NCI-H774 (cell line): ENCODE data around the gene SMURF1.
"Not testable (repeated sequence)": the region's sequence is repeated elsewhere in the genome, so short reads cannot be mapped to it uniquely, and the experiment has no call there.

Experiments
- DNase-seq: peaks from one replicate; lab custom pipeline; 2025; lab: John Stamatoyannopoulos, UW

The SMURF1 gene

DNA sequence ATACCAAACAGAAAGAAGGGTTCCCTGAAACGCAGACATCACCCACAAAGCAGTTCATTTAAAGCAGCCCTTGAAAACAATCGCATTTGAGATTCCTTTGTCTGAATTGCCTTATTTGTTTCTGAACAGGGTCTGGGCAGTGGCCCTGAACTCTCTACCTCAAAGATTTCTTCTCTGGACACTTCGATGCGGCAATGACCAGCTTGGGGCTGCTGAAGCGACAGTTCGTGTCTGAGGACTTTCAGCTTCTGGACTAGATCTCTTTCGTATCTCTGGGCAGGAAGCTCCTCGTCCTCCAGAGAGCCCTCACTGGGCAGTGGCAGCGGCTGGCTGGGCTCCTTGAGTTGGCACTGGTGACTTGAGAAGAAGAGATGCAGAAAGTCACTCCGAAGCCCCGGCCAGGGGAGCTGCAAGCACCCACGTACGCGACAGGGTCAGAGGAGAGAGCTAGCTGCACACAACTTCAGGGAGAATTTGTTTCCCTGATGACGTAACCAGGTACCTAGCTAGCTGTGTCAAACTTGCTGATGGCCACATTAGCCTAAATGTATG, 96.3 kb downstream of the SMURF1 start:
- no peak for DNase-seq

DNA sequence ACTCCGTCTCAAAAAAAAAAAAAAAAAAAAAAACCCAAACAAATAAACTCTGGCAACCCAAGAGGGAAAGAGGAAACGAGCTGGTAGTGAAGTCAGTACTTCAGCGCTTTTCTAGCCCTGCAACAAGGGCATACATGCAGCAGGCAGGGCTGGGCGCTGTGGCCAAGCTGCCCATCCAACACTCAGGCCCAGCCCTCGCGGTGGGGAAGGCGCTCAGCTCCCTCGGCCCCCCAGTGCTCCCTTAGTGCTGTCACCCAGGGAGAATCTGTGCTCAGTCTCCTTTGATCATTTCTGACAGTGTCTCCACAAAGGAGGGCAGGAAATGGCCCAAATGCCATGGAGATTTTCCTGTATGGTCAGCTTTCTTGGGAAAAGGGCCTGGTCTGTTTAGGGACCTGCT, 97.2 kb downstream of the SMURF1 start:
- no peak for DNase-seq

DNA sequence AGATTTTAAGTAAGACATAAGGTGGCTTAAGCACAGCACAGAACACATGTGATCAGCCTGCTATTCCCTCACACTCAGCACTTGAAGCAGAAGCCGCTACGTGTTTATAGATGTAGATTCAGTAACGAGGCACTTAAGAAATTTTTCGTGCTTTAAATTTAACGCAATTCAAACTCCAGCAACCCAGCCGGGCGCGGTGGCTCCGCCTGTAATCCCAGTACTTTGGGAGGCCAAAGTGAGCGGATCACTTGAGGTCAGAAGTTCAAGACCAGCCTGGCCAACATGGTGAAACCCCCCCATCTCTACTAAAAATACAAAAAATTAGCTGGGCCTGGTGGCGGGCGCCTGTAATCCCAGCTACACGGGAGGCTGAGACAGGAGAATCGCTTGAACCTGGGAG, 97.6 kb downstream of the SMURF1 start:
- not testable (repeated sequence) for DNase-seq

DNA sequence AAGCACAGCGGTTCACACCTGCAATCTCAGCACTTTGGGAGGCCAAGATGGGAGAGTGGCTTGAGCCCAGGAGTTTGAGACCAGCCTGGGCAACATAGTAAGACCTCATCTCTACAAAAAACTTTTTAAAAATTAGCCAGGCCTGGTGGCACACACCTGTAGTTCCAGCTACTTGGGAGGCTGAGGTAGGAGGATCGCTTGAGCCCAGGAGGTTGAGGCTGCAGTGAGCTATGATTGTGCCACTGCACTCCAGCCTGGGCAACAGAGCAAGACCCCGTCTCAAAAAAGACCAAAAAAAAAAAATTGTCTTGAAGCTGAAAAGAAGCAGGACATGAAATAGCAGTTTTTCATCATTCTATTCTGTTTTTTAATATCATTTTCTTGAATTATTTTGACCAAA, 99.0 kb downstream of the SMURF1 start:
- DNase-seq: not testable (repeated sequence)

DNA sequence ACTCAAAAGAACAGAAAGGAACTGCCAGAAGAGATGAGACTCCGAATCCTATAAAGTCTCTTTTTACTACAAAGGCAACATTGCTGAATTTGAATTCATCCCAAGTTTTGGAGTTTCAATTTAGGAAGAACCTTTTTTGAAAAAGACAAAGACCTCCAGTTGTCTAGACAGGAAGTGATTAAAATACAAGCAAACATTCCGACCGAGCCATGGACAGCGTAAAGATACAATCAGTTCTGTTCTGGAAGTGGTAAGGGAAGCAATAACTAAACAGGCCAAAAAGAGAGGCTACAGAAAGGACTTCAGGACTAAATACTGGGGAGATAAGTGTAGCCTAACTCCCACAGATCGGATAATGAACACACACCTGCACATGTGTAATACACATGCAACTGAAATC, 101.0 kb downstream of the SMURF1 start:
- no peak for DNase-seq

DNA sequence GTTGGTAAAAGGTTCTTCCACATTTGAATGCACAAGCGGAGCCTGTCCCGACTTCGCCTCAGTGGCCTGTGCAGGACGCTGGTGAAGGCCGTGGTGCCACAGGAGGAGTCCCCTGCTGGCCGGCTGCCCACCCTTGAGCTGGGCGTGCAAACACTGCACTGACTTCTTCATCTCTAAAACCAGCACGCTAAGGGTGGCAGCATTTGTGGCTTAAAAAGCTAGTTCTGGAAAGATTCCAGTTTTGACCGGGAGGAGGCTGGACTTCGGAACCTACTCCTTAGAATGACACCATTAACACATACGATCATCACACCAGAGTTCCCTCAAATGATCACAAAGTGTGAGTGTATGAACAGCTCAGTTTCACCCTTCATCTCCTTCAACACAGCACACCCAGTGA, 102.4 kb downstream of the SMURF1 start:
- no peak for DNase-seq

DNA sequence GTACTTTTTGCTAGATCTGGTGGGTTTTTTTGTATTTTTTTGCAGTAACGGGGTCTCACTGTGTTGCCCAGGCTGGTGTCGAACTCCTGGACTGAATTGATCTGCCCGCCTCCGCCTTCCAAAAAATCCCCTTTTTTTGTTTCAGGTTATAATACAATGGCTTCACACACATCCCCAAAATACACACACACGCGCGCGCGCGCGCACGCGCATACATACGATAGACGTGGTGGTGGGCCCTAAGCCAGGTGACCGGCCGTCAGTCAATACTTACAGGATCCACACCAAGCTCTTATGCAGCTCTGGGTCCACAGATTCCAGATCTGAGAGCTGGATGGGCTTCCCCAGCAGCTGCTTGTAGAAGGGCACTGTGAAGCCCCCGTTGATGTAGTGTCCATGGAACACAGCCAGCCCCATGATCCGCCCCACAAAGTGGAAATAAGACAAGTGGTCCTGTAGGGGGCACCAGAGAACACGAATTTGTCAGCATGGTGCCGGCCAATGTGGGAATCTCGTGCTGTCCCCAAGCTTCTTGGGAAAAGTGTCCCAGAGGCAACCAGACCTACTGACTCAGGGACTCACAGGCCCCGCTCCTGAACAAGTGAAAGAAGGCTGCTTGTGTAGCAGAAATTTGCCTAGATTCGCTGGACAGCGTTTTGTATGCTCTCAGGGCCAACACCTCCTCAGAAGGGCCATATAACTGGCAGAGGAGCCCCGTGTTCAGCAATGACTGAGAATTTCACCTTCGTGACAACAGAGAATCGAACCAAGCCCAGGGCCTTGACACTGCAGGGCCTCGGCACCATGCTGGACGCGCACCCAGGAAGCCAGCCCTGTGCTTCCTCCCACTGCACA, 103.6 kb downstream of the SMURF1 start:
- peak; percentile 37 for DNase-seq

DNA sequence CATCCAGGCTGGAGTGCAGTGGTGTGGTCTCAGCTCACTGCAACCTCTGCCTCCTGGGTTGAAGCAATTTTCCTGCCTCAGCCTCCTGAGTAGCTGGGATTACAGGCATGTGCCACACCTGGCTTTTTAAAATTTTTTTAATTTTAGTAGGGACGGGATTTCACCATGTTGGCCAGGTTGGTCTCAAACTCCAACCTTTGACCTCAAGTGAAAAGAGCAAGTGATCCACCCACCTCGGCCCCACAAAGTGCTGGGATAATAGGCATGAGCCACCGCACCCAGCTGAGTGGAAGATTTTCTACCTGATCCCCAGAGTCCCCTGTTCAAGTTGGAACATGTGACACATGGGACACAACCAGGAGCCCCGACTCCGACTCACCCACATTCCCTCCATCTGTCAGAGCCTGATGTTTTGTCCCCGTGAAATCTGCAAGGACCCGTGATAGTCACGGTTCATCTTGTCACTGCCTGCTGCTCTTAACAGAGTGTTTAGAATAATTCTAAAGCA, 104.5 kb downstream of the SMURF1 start:
- DNase-seq: no peak

DNA sequence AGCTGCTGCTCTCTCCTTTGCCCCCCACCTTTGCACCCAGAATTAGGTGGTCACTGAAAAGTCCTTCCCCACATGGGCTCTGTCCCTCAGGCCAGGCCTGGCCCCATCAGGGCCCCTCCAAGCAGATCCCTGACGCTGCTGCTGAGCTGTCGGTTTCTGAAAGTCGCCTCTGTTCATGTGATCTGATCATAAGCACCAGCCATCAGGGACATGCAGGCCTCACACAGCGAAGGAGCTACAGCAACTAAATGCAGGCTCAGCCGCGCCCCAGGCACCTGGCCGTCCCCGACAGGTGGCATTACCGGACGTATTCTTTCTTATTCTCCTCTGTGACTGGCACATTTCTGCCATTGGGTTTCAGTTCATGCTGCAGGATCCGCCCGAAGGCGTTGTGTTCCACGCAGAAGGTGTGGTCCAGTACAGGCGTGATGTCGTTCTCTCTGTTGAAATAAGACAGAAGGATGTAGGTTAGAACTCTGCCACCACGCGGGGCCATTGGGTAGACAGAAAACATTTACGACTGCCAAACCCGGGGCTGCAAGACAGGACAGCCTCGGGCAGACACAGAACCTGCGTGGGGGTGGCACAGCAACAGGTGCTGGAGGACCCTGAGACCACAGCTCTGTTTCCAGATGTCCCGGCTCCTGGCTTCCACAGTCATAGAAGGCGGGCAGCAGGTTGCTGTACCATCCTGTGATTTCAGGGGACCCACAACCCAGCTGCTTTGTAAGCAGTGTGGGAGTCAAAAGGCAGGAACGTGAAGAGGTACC, 105.6 kb downstream of the SMURF1 start:
- DNase-seq: no peak

DNA sequence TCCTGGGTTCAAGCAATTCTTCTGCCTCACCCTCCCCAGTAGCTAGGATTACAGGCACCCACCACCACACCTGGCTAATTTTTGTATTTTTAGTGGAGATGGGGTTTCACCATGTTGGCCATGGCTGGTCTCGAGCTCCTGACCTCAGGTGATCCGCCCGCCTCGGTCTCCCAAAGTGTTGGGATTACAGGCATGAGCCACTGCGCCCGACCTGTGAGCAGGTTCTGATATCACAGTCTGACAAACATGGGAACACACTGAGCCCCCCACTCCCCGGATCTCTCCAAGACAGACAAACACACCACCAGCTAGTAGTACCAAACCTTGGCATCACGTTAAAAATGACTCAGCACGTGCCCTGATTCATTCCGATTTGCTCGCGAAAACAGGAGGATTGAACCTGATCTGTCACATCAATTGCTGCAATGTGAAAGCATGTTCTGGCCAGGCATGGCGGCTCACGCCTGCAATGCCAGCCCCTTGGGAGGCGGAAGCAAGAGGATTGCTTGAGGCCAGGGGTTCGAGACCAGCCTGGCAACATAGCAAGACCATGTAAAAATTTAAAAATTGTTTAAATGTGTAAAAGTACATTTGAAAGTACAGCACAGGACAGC, 106.5 kb downstream of the SMURF1 start:
- no peak for DNase-seq

DNA sequence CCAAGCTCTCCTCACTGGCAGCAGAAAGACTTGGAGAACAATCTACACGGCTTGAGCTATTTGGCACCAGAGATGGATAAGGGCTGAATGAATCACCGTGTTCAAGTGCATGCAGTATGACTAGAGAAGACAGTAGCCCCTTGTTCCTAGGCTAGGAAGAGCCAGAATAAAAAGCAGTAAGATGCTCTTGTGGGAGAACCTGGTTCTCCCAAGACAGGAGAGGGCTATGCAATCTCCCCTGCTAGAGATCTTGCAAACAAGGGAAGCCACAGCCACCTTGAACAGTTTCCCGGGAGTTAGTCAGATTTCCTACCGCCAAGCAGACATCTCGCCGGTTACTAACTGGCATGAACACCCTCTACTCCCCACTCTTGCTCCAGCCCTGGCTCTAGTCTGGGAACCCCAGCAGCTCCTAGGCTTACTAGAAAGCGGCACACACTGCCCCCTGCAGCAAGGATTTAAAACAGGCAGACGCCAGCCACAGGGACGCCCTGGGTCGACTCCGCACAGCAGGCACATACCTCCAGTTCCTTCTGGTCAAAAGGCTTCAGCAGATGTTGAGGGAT, 107.3 kb downstream of the SMURF1 start:
- no peak for DNase-seq

DNA sequence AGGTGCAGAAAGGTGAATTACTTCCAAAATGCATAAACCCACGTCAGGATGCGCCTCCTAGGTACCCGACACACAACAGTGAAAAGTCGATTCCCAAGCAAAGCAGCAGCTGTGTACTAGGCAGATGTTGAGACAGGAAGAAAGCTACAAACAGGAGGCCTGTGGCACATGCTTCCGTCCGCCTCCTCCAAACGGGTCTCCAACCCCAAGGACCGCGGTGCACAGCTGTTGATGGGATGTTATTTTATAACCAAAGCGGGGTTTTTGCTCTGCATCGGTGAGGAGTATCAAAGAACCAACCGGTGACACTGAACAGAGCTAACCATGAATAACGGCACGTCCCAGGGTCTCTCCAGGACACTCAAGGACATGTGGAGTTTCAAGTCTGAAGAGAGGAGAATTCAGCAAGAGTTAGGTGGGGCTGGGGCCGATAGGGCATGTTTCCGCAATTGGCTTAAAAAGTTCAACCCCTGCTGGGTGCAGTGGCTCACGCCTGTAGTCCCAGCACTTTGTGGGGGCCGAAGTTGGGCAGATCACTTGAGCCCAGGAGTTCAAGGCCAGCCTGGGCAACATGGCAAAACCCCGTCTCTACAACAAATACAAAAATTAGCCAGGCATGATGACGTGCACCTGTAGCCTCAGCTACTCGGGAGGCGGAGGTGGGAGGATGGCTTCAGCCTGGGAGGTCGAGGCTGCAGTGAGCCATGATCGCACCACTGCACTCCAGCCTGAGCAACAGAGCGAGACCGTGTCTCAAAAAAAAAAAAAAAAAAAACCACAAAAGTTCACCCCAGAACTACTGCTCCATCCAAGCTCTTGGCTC, 108.0 kb downstream of the SMURF1 start:
- no peak for DNase-seq

DNA sequence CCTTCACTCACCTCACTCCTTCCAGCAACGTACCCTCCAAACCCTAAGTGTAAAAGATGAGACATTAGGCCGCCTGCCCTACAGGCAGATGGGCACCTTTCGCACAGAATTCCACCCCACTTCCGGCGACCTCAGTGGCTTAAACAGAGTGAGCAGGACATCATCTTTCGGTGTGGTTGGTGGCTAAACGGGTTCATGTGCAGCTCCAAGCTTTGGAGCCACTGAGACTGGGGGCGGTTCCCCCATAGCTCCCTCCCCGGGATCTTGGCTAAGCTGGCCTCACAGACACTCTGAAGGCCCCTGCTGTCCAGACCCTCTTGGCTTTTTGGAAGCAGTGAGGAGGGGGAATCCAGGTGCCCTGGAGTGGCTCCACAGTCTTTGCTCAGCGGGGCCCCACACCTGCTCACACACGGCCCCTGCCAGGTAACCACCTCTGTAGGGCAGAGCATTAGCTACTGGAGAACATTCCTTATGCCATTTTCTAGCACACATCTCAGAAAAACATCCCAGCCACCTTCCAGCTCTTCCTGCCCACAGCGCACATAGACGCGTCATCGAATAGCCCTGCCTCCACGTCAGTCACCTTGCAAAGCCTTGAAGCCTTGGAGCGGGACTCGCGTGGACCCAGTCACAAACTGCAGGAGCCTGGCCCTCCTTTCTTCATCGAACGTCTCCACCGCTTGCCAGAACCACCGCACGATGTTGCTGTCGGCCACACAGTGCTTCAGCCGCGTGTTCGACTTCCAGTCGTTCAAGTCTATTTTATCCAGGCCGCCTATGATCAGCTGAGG, 108.8 kb downstream of the SMURF1 start:
- DNase-seq: no peak

DNA sequence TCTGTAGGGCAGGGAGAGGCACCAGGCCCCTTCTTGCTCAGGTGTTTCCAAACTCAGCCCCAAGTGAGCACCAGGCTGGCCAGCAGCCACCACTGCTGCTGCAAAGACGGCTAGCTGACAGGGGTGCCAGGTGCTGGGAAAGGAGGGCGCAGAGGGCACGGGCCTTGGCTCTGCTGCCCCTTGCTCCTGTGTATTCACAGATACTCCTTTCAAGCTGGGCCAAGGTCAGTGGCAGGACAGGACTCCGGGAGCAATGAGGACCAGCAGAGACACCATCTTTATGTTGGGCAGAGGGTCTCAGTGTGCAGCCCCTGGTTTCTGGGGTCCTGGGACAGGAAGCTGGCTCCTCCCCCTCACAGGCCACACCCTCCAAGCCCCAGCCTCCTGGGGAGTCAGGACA, 110.1 kb downstream of the SMURF1 start:
- DNase-seq: no peak

DNA sequence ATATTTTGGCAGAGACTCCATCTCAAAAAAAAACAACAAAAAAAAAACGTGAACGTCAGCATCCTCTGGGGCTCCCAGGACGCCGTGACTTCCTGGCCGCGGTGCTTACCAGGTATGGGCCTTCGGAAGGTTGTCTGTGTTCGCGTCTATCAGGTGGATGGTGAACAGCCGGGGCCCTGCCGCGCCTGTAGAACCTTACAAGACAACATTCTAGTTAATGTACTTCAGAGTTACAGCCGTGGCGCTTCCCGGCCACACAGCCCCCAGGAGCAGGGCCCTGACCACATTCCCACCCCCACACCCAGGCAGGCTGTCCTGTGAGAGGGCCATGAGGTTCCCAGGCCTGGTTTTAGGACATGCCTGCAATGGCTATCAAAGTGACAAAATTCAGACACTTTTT, 111.0 kb downstream of the SMURF1 start:
- DNase-seq: no peak

DNA sequence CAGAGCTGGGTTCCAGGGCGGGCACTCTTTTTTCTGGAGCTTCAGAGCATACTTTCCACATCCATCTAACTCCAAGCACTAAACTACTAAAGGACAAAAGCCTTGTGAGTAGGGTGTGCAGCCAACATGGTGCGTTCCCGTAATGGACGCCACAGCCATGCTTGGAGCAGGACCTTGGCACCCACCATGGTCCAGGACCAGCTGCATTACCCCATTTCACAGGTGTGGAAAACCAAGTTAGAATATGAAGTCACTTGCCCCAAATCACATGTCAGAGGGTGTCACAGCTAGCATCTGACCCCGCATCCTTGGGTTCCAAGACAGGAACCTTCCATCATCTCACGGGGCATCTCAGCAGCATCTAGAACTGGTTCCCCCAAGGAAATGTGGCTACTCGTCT, 112.4 kb downstream of the SMURF1 start:
- no peak for DNase-seq

DNA sequence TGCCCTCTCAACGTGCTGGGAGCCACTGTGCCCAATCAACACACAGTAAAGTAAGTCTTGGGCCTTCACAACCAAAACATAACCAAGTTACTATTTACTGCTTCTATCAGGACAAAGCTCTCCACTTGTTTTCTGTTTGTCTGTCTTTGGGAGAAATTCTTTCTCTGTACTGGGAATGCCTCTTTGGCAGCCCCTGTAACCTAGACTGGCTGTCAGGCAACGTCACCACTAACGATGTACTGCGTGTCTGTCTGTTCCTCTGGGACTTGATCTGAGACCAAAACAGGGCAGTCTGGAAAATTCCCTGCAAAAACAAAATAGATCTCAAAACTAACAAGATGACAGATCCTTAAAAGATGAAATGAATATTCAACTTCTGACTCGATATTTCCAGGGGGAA, 113.0 kb downstream of the SMURF1 start:
- DNase-seq: no peak

DNA sequence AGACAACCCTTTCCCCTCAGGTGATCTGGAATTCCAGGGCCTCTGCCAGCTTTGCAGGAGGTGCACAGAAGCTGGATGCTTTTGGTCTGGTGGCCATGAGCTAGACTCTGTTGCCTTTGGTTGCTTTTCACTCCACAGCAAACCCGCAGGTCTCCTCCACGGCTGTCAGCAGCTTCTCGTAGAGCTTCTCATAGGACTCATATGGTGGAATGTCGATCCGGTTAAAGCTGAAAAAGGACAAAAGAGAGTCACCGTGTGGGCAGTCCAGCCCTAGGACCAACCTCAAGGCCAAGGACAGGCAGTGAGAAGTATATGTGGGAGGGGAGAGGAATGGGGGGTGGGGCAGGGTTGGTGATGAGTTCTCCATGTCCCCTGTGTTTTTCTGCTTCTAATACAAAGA, 113.5 kb downstream of the SMURF1 start:
- DNase-seq: no peak

DNA sequence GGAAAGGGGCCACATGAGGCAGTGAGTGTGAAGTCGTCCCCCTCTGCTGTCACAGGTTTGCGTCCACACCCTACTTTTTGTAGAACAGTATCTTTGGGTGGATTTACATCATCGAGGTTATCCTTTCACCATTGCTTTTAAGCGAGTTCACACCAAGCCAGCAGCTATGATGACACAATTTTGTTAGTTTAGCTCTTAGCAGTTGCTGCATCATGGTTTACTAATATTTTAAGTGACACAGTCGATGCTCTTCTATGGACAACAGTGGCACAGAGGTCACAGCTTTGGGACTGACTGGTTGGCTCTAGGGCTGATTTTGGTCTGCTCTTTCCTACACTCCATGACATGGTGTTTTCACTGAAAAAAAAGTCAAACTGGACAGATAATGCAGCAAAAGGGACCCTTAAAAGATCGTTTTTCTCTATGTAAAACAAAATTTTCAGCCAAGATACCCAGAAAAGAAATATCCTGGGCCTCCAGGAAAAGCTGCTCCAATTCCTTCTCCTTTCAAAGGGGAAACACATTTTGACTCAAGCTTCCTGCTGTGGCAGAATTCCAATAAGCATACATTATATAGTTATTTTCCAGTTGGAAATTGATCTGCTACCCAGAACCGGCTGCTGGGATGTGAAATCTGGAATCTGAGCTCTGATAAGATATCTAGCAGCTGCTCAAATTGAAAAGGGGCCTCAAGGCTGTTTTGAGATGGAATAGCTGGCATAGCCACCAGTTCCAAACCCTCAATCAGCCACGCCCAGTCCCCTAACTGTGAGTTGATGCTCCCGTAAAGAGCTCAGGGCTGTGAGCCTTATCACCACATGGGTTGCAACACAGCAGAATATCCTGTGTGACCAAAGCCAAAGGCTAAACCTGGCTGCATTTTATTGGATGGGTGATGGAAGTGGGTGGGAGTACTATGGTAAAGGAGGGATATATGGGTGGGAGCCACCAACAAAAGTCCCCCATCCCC, 114.2 kb downstream of the SMURF1 start:
- DNase-seq: no peak
